Measurements from ENCODE around the gene EMX1. TPM values are rescaled to one million over a fixed set of nuclear protein-coding genes. Genes with fewer than 3 reads are reported as not detected.

The EMX1 gene
- total RNA-seq, 4 donors from 2014 or later = 1.1 to 10.0 (median 3.4) TPM; not detected in 1

DNA sequence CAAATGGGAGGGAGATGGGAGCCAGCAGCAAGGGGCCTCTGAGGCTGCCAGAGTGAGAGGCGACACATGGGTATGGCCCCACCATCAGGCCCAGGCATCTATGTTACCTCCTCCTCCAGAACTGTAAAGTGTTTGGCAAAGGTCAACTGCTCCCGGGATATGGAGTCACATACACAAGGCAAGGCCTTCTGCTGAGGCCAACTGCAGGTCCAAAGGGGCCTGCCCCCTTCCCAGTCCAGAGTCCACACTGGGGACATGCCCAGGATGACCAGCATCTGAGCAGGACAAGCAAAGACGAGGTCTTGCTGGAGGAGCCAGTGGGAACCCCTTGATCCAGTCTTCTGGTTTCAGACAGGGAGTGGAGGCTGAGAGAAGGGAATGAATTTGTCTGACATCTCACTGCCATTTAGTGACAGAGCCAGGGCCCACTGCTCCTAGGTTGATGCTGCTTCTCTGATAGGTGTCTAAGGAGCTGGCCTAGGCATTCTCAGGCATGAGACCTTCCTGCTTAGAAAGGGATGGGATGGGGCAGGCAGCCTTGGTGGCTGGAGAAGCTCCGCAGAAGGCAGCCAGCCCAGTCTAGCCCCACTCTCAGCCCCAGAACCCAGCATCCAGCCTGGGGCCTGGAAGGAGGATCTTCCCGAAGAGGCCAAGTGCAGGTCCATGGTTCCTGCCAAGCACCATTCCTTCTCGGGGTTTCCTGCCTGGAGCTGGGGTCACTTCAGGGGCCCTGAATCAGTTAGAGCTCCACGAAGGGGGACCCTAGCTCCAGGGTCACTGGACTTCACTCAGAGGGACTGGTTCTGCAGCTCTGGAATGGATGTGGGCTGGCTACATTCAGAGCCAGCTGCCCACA is 26.4 kb downstream of the EMX1 start:
- no peaks in the 10 kb centered on the region for H3K36me3 ChIP-seq
- H3K4me3 ChIP-seq = no peak overlapping the region
- H3K9me3 ChIP-seq = no peaks in the 10 kb centered on the region
- H3K4me1 ChIP-seq = no peaks in the 10 kb centered on the region
- H3K27me3 ChIP-seq = no peaks in the 10 kb centered on the region
- DNase-seq = no peak
- TF ChIP-seq, protein P1, sequence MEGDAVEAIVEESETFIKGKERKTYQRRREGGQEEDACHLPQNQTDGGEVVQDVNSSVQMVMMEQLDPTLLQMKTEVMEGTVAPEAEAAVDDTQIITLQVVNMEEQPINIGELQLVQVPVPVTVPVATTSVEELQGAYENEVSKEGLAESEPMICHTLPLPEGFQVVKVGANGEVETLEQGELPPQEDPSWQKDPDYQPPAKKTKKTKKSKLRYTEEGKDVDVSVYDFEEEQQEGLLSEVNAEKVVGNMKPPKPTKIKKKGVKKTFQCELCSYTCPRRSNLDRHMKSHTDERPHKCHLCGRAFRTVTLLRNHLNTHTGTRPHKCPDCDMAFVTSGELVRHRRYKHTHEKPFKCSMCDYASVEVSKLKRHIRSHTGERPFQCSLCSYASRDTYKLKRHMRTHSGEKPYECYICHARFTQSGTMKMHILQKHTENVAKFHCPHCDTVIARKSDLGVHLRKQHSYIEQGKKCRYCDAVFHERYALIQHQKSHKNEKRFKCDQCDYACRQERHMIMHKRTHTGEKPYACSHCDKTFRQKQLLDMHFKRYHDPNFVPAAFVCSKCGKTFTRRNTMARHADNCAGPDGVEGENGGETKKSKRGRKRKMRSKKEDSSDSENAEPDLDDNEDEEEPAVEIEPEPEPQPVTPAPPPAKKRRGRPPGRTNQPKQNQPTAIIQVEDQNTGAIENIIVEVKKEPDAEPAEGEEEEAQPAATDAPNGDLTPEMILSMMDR (IDR thresholded peaks at IDR 0.05) = no peak
- no peak for TF ChIP-seq POLR2A (IDR thresholded peaks at IDR 0.05)
- H3K27ac ChIP-seq = no peak overlapping the region

DNA sequence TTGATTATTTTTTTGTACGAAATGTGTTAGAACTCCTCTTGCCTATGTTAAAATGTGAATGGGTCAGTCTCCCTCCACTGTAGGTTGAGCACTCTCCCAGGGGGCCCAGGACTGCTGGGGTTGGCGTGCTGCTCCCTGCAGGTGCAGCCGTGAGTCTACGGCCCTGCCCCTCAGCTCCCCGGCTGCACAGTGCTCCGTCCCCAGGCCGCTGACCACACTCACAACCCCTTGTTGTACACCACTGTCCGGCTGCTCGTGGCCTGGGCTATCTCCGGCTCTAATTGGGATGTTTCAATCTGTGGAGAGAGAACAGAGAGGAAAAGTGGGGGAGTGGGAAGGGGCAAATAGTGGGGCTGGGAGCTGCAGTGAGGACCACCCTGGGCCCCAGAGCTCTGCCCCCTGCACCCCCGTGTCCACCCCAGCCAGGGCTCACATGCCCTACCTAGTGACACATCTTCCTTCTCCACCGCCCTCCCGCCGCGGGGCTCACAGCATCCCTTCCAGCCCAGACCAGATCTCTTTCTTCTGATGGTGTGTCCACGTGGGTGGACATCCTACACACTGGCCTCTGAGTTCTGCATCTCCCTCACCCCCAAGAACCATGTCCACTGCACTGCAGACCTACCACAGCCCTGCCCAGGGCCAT is 27.6 kb downstream of the EMX1 start:
- Histone ChIP-seq H3K9me3 (no peaks in the 10 kb centered on the region), H3K4me1 (no peaks in the 10 kb centered on the region), H3K27me3 (no peaks in the 10 kb centered on the region), H3K4me3 (no peak overlapping the region), H3K36me3 (no peaks in the 10 kb centered on the region), H3K27ac (no peak overlapping the region)
- TF ChIP-seq, protein P1 (IDR thresholded peaks at IDR 0.05) = no peak
- no peak for TF ChIP-seq POLR2A (IDR thresholded peaks at IDR 0.05)
- no peak for DNase-seq

DNA sequence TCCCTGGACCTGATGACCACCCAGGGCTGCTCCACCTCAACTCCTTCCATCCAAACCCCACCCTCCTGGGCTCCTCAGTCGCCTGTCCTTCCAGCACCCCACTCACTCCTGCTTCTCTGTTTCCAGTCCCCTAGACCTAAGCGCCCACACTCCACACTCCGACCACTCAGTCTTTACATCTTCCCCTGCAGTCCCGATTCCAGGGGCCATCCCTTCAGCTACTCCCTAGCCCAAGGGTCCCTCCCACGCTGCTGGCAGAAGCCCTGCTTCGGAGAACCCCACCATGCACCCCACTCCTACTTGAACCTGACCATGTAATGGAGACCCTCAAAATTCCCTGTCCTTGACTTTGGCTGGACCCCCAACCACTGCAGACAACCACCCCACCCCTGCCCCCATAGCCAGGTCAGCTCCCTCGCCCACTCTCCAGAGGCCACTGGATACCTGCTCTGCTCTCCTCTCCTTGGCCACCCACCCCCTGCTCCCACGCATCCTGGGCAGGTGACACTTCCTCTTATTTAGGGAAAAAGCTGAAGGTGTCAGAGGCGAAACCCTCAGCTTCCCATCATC is 28.2 kb downstream of the EMX1 start:
- H3K9me3 ChIP-seq = no peaks in the 10 kb centered on the region
- H3K27ac ChIP-seq = no peak overlapping the region
- no peaks in the 10 kb centered on the region for H3K27me3 ChIP-seq
- TF ChIP-seq, protein P1 (IDR thresholded peaks at IDR 0.05) = no peak
- no peak for TF ChIP-seq POLR2A (IDR thresholded peaks at IDR 0.05)
- no peak overlapping the region for H3K4me3 ChIP-seq
- H3K4me1 ChIP-seq = no peaks in the 10 kb centered on the region
- DNase-seq = no peak
- no peaks in the 10 kb centered on the region for H3K36me3 ChIP-seq

DNA sequence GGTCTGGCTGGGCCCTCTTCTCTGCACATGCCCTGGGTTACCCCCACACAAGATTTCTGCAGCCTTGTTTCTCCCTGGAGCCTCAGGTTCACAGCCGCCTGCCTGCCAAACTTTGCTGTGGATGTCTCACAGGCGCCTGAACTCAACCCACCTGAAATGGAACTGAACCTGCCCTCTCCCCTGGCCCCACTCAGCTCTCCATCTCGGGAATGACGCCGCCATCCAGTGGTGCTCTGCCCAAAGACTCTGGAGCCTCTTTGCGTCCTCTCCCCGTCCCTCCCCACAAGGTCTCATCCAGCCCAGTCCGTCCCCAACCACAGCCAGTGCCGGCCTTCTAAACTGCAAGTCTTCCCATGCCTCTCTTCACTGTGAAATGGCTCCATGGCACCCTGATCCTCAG is 29.1 kb downstream of the EMX1 start:
- H3K27me3 ChIP-seq = no peaks in the 10 kb centered on the region
- H3K4me3 ChIP-seq = no peak overlapping the region
- H3K27ac ChIP-seq = no peak overlapping the region
- no peak for DNase-seq
- TF ChIP-seq, protein P1 (IDR thresholded peaks at IDR 0.05) = no peak
- TF ChIP-seq POLR2A (IDR thresholded peaks at IDR 0.05) = no peak
- H3K9me3 ChIP-seq = no peaks in the 10 kb centered on the region
- no peaks in the 10 kb centered on the region for H3K36me3 ChIP-seq
- H3K4me1 ChIP-seq = no peaks in the 10 kb centered on the region

DNA sequence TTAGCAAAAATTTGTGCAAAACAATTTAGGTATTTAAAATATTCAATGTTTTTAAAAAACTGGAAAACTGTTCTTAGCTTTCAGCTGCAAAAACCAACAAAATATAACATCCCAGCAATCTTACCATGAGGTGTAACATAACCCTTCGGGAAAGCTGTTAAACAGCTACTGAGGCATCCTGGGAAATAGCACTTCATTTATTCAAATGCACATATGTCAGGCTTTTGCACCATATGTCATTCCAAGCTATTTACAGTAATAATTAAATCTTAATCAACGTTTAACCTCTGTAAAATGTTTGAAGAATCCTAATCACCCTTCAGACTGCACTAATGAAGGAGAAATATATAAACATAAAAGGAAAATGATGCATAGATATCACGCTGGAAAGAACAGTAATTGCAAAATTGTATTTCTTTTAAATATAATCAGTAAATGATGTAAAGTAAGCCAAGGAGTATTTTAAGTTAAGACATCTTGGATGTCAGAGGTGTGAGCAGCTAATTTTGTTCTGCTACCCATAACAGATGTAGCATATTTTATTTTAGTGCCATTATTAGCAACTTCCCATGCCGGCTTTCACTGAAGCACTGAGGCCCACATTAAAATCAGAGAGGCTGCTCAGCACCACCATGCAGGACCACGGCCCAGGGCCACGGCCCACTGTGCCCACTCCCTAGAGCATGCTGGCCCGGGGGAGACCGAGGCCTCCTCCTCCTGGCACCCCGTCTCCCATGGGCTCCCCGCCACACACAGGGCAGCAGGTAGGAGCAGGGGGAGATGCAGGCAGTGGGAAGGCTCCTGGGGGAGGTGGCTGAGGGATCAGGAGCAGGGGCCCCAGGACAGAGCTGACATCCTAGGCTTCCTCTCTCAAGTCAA is 30.9 kb downstream of the EMX1 start:
- no peak for TF ChIP-seq POLR2A (IDR thresholded peaks at IDR 0.05)
- TF ChIP-seq, protein P1 (IDR thresholded peaks at IDR 0.05) = no peak
- Histone ChIP-seq H3K27ac (peak overlapping the region in 1 of 4 donors; percentile 55), H3K4me3 (no peak overlapping the region), H3K9me3 (no peaks in the 10 kb centered on the region), H3K4me1 (no peaks in the 10 kb centered on the region), H3K36me3 (no peaks in the 10 kb centered on the region), H3K27me3 (no peaks in the 10 kb centered on the region)
- DNase-seq = no peak

All from Peyer's patch (tissue), 4 donors.